Head of caudate nucleus (tissue), 42 donors: Measurements from ENCODE around the gene PPM1H.

Experiments used
- DNase-seq, 42 donors: peaks; one replicate each; pipeline versions ENCODE4 v3.0.0 to v3.0.0-alpha.2; 2020 to 2021; ENCODE audit warnings: mixed read lengths in 7 of 42
- intact Hi-C: fragments of 100-400 bp; cut with DNase I; formaldehyde crosslinking; loops from one replicate; pipeline ENCODE4 v1.15.0; 2022

Gene PPM1H

GRCh38 chr12:62860020-62860419 is 74.9 kb downstream of the PPM1H start:
- intact Hi-C loops = loop anchor here (10.0 kb wide), 1 partner anchor 55 kb away; no protein-coding TSS in a partner anchor
- DNase-seq = no peak

DNA sequence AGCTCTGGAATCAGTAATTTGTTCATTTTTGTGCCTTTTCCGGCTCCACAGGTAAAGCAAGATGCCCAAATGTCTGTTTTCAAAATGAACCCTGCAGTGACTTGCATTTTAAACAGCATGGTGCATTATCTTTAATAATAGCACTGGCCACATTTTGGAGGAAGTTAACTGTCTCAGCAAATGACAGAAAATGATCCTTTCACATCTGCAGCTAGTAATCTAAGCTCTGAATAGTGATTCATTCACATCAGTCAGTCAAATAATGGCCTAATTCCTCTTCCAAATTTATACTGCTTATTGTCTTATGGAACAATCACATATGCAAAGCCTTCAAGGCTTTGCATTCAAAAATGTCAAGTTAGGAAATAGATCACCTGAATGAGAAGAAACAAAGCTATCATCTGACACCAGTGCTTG is 75.6 kb downstream of the PPM1H start:
- DNase-seq = no peak
- intact Hi-C loops = no loop called here

- DNase-seq = no peak
- intact Hi-C loops = no loop called here
Measured at GRCh38 chr12:62856454-62856853, 78.5 kb downstream of the PPM1H start.

- intact Hi-C loops = no loop called here
- DNase-seq = no peak
Measured at GRCh38 chr12:62854024-62854423, 80.9 kb downstream of the PPM1H start.

GRCh38 chr12:62849398-62849797 is 85.6 kb downstream of the PPM1H start:
- intact Hi-C loops = no loop called here
- DNase-seq = no peak

DNA sequence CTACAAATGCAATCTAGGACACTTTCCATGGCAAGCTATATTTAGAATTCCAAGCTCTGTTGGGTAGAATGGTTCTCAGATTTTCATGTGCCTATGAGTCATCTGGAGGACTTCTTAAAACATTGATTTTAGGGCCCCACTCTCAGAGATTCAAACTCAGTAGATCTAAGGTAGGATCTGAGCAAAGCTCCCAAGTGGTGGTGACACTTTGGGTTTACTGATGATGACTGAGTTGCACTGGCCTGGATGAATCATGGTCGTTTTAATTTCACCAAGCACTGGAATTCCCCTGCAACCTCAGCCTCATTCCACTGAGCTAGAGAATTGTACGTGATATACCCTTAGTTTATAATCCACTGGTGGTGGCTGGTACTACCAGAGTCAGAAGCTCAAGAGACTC is 86.5 kb downstream of the PPM1H start:
- intact Hi-C loops = no loop called here

GRCh38 chr12:62847709-62848108 is 87.2 kb downstream of the PPM1H start:
- intact Hi-C loops = no loop called here
- DNase-seq = no peak

More for the DNA sequence above, 86.5 kb downstream of the PPM1H start:
- DNase-seq = no peak

DNA sequence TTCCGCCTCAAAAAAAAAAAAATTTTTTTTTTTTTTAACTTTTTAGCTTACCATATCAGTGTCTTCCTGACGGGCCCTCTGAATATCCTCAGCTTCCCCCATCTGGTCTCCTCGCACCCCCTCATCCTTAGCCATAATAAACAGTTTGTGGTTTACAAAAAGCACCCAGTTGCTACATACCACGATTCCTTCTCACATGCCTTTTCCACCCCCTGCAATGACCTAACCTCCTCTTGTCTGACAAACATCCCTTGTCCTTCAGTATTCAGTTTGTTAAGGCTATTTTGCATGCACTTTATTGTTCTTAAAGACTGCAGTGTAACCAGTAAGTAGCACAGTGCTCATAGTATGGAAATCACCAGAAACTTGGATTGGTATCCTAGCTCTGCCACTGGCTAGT is 88.5 kb downstream of the PPM1H start:
- intact Hi-C loops = no loop called here

DNA sequence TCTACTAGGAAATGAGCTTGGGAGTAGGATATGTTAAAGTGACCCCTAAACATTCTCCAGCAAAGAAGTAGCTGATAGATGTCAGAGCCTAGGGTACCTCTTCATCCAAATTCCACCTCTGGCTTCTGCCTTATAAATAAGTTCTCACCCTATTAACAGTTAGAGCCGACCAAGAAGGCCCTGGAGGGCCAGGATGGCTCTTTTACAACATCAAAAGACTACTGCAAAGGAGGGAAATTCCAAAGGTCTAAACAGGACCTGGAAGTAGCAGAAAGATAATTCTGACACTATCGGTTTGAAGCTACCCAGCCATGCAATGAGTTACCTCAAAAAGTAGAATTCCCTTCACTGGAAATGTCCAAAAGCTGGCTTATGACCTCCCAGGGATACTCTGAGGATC is 90.0 kb downstream of the PPM1H start:
- no peak for DNase-seq
- intact Hi-C loops = no loop called here

More for the DNA sequence above, 88.5 kb downstream of the PPM1H start:
- no peak for DNase-seq

DNA sequence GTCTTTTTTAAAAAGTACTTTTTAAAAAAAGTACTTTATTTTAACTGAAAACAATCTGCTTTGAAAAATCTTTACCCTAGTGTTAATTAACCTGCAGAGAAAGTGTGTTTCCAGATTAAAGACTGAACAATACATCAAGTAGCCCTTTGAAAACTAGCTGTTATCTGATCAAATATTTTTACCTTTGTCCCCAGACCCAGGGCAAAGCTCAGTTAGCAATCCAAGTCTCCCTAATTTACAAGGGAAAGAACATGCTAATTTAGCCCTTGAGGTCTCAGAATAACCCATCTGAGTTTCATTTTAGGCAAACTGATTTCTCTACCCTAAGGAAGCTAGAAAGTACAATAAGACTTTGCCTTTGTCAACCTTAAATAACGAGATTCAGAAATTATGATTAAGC is 91.2 kb downstream of the PPM1H start:
- intact Hi-C loops = no loop called here
- no peak for DNase-seq

- intact Hi-C loops = no loop called here
- DNase-seq = no peak
Measured at GRCh38 chr12:62841846-62842245, 93.1 kb downstream of the PPM1H start.

- no peak for DNase-seq
- intact Hi-C loops = no loop called here
Measured at GRCh38 chr12:62840806-62841205, 94.1 kb downstream of the PPM1H start.

GRCh38 chr12:62839869-62840660 is 94.9 kb downstream of the PPM1H start:
- no peak for DNase-seq
- intact Hi-C loops = no loop called here

DNA sequence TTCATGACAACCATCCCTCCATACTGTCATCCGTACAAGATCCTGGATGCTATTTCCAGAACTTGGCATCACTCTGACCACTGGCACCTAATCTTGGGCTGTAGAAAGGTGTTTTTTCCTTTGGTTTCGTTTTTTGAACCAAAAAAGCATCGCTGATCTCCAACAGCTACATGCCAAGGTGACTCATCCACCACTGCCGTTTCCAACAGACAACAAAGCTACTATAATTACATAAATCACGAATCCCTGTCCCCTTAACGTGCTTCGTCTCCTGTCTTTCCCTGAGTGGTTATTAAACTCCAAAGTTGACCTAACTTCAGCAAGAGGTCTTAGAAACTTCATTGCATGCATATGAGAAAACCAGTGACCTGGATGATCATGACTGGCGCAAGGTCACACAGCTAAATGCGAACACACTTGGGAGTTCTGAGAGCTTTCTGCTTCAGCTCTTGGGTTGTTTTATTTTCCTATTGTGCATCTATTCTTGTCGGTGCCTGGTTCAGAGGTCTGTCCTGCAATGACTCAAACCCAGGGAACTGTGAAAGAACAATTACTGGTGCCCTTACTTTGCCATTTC is 99.9 kb downstream of the PPM1H start:
- DNase-seq = no peak
- intact Hi-C loops = no loop called here

DNA sequence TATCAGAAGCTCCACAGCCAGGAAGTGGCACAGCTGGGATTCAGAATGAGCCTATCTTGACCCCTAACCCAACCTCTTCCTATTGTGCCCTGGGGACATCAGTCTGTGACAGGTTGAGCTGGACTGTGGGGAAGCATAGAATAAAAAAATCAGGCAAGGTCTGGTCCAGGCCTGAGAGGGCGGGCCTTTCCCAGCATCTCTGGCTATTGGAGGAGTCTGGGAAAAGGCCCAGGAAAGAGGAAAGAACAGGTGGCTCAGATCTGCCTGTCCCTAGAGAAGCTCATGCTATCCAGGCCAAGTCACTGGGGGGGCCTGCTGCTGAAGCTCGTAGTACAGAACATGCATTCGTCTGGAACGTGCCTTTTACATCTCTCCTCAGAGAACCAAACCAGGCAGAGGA is 100.5 kb downstream of the PPM1H start:
- intact Hi-C loops = no loop called here
- no peak for DNase-seq

- no peak for DNase-seq
- intact Hi-C loops = no loop called here
Measured at GRCh38 chr12:62833634-62834033, 101.3 kb downstream of the PPM1H start.

- DNase-seq = no peak
- intact Hi-C loops = no loop called here
Measured at GRCh38 chr12:62832558-62832957, 102.4 kb downstream of the PPM1H start.

GRCh38 chr12:62832027-62832426 is 102.9 kb downstream of the PPM1H start:
- DNase-seq = no peak
- intact Hi-C loops = no loop called here

DNA sequence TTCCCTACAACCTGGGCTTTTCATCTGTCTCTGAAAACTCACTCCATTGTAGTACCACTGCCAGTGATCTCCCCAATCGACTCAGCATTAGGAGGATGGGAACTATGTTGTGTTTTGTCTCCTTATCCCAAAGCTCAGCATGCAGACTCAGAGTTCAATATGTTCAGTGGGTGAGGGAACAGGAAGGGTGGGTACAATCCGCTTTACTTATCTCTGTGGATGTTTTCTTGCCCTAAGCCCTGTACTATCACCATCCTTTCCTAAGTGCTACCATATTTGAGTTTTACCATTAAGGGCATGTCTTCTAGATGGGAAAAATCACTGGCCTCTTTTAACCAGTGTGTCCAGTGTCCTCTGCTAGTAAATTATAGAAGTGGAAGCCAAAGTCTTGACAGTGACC is 107.1 kb downstream of the PPM1H start:
- no peak for DNase-seq
- intact Hi-C loops = no loop called here

DNA sequence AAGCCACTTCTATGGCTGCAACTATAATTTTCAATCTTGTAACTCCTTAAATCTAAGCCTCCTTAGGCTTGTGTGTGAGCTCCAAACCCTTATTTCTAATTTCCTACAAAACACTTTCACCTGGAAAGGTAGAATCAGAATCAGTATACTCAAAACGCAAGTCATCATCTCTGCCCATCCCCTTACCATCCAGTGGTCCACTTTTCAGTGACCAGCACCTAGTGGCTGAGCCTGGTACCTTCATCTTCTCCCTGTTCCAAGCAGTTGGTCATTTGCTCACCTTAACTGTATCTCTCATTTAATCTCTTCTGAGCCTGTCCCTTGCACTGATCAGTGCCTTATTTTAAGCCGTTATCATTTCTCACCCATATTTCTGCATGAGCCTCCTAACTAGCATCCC is 107.9 kb downstream of the PPM1H start:
- intact Hi-C loops = no loop called here
- no peak for DNase-seq
